K562 (cell line): ENCODE data around the gene CEP295NL. TPM values are rescaled to one million over a fixed set of nuclear protein-coding genes. Genes with fewer than 3 reads are reported as not detected.

Source experiments
- ATAC-seq: fragments of 200-7000 bp; cut with Tn5 transposase; 3 replicates; pipeline ENCODE4 v1.9.1; 2020; ENCODE audit warnings: moderate library complexity
- BruUV-seq: library from RNA; stranded (reverse); fragments of 400-500 nt; replicated peaks from 2 replicates; lab custom pipeline; 2021; lab: Mats Ljungman, UMichigan
- CTCF ChIA-PET: fragments of 300-600 bp; formaldehyde crosslinking; extraction: SDS; loops from one replicate; lab custom pipeline; 2021; ENCODE audit warnings: low intra/inter-chr PET ratio; lab: Yijun Ruan, JAX
- POLR2A ChIA-PET: fragments of 300-600, 350-650 bp; sonication (Branson Sonifier 250); formaldehyde crosslinking; extraction: SDS; loops from one replicate; lab custom pipeline; 2021; ENCODE audit warnings: antibody characterized with exemption, inconsistent platforms; lab: Yijun Ruan, JAX
- DNase-seq, 4 experiments: peaks; one replicate each; pipeline versions ENCODE4 v3.0.0 to v3.0.0-alpha.2; 2011 to 2018; ENCODE audit warnings: low spot score in 3 of 4, mixed read lengths in 3 of 4; ENCODE audit errors: extremely low read depth in 1 of 4
- FAIRE-seq: peaks from 2 replicates; lab custom pipeline; 2011; peaks lifted over from hg19 to GRCh38; lab: Jason Lieb, UNC
- H2AFZ ChIP-seq: 2 replicates; pipeline ENCODE4 v1.6.0; 2011; ENCODE audit warnings: low read depth, low read length, control low read depth, inconsistent platforms
- H3K27ac ChIP-seq: fragments of 200-600 bp; 3 replicates; pipeline ENCODE4 v1.8.0; 2011; ENCODE audit warnings: low read depth, mild to moderate bottlenecking, control low read depth, inconsistent platforms, low read length, moderate library complexity, mixed read lengths; ENCODE audit errors: extremely low read depth
- H3K27me3 ChIP-seq, 2 experiments: fragments of 300-600 bp in 1 of 2; 2 replicates in 1 of 2; 3 replicates in 1 of 2; pipeline versions ENCODE4 v1.6.0 to v1.8.0; 2011; ENCODE audit warnings: inconsistent platforms in 2 of 2, low read length in 2 of 2, mild to moderate bottlenecking in 1 of 2, mixed read lengths in 1 of 2, moderate library complexity in 1 of 2; ENCODE audit not compliant: control insufficient read depth in 2 of 2, insufficient read depth in 2 of 2
- H3K36me3 ChIP-seq: fragments of 300-600 bp; 3 replicates; pipeline ENCODE4 v1.8.0; 2011; ENCODE audit warnings: mild to moderate bottlenecking, low read length, inconsistent platforms; ENCODE audit not compliant: control insufficient read depth, insufficient read depth
- H3K4me1 ChIP-seq, 2 experiments: fragments of 200-600 bp in 1 of 2; replicated peaks in 1 of 2; 2 replicates in 1 of 2; 3 replicates in 1 of 2; pipeline versions ENCODE4 v1.5.1 to v1.8.0; 2011; ENCODE audit warnings: inconsistent platforms in 2 of 2, low read length in 2 of 2, mild to moderate bottlenecking in 1 of 2, mixed read lengths in 1 of 2, moderate library complexity in 1 of 2; ENCODE audit not compliant: control insufficient read depth in 2 of 2, insufficient read depth in 2 of 2
- H3K4me2 ChIP-seq: 2 replicates; pipeline ENCODE4 v1.6.1; 2011; ENCODE audit warnings: low read length, control low read depth, inconsistent platforms, mixed read lengths; ENCODE audit not compliant: insufficient read depth
- H3K4me3 ChIP-seq: fragments of 200-600 bp; sonication (generic), shearing (Covaris generic); 2 replicates; pipeline ENCODE4 v1.5.1; 2016; ENCODE audit warnings: control low read depth, inconsistent platforms
- H3K79me2 ChIP-seq: fragments of 200-600 bp; 3 replicates; pipeline ENCODE4 v1.8.0; 2011; ENCODE audit warnings: low read length, inconsistent platforms; ENCODE audit not compliant: control insufficient read depth, insufficient read depth
- H3K9ac ChIP-seq, 2 experiments: 2 replicates each; pipeline versions ENCODE4 v1.6.0 to v1.6.1; 2011; ENCODE audit warnings: low read depth in 2 of 2, low read length in 2 of 2, control low read depth in 1 of 2, inconsistent platforms in 1 of 2, mild to moderate bottlenecking in 1 of 2, mixed read lengths in 1 of 2; ENCODE audit not compliant: insufficient read depth in 1 of 2
- H3K9me1 ChIP-seq: one replicate; pipeline ENCODE4 v1.6.0; 2011; ENCODE audit warnings: inconsistent platforms, mild to moderate bottlenecking, low read length, moderate library complexity; ENCODE audit not compliant: control insufficient read depth, insufficient read depth
- H3K9me3 ChIP-seq: replicated peaks from 2 replicates; pipeline ENCODE4 v1.5.1; 2011; ENCODE audit warnings: low read depth, low read length, inconsistent platforms; ENCODE audit not compliant: control insufficient read depth, insufficient read depth
- H4K20me1 ChIP-seq: replicated peaks from 2 replicates; pipeline ENCODE4 v1.6.1; 2011; ENCODE audit warnings: low read length, inconsistent platforms, mixed read lengths; ENCODE audit not compliant: control insufficient read depth, insufficient read depth
- CCAR2 ChIP-seq: fragments of 200-400 bp; formaldehyde crosslinking; IDR thresholded peaks from 2 replicates; pipeline ENCODE4 v1.6.1; 2017; ENCODE audit warnings: mild to moderate bottlenecking, low read depth, low read length
- ERF ChIP-seq: fragments of 450-650 bp; formaldehyde crosslinking; IDR thresholded peaks from 2 replicates; pipeline ENCODE4 v1.4.0; 2020; ENCODE audit warnings: mild to moderate bottlenecking, mixed read lengths
- FOXP1 ChIP-seq: sonication (generic); formaldehyde crosslinking; IDR thresholded peaks from 2 replicates; pipeline ENCODE4 v1.8.0; 2022; ENCODE audit warnings: mild to moderate bottlenecking, missing genetic modification reagents
- HIVEP1 ChIP-seq: fragments of 250-450 bp; sonication (Bioruptor Pico); IDR thresholded peaks from 2 replicates; pipeline ENCODE4 v1.4.0; 2020; ENCODE audit warnings: mild to moderate bottlenecking
- NELFE ChIP-seq: IDR thresholded peaks from 2 replicates; pipeline ENCODE4 v1.6.1; 2011; ENCODE audit warnings: mild to moderate bottlenecking; ENCODE audit not compliant: insufficient read depth, insufficient read length
- NR3C1 ChIP-seq: sonication (generic); formaldehyde crosslinking; IDR thresholded peaks from 2 replicates; pipeline ENCODE4 v1.8.1; 2022; ENCODE audit warnings: missing genetic modification reagents
- PCBP1 ChIP-seq: fragments of 200-400 bp; formaldehyde crosslinking; IDR thresholded peaks from 2 replicates; pipeline ENCODE4 v1.6.1; 2018; ENCODE audit warnings: mild to moderate bottlenecking, low read depth, low read length; ENCODE audit not compliant: poor library complexity, severe bottlenecking
- SMARCB1 ChIP-seq: IDR thresholded peaks from 2 replicates; pipeline ENCODE4 v1.6.1; 2011; ENCODE audit warnings: improper control_type of control experiment, low read depth; ENCODE audit not compliant: insufficient read length
- SMC3 ChIP-seq: conservative IDR thresholded peaks from 2 replicates; pipeline ENCODE4 v1.6.1; 2011; ENCODE audit warnings: low read depth, low read length, improper control_type of control experiment; ENCODE audit not compliant: insufficient read depth
- STAT5B ChIP-seq: fragments of 250-450 bp; sonication (Bioruptor Pico); IDR thresholded peaks from 2 replicates; pipeline ENCODE4 v1.8.0; 2021; ENCODE audit warnings: mild to moderate bottlenecking, inconsistent platforms
- TCF7 ChIP-seq: sonication (generic); IDR thresholded peaks from 2 replicates; pipeline ENCODE4 v1.6.1; 2016; ENCODE audit warnings: antibody characterized with exemption, borderline replicate concordance
- WGBS: fragments of 100-300 bp; shearing (Covaris generic); methylation state at CpG from one replicate; pipeline ENCODE4 v1.1.6; 2016; ENCODE audit warnings: low coverage, mixed read lengths; ENCODE audit not compliant: insufficient coverage; ENCODE audit errors: missing lambda C conversion rate; 5-methylcytosine and 5-hydroxymethylcytosine counted together
- in situ Hi-C: fragments of 300-500 bp; cut with MboI; formaldehyde crosslinking; loops from 4 replicates; pipeline ENCODE4 v1.15.0; 2018; ENCODE audit warnings: inconsistent platforms, mixed read lengths
- intact Hi-C: fragments of 100-400 bp; cut with micrococcal nuclease; formaldehyde crosslinking; loops from 2 replicates; pipeline ENCODE4 v1.14.2; 2022
- polyA plus RNA-seq, 8 experiments: library from polyadenylated mRNA; depleted of rRNA in 4 of 8; stranded (reverse) in 5 of 8; unstranded in 3 of 8; fragments of >200 nt; fragmentation: Nextera tagmentation in 2 of 8; fragmentation: Illumina TruSeq in 1 of 8; extraction: Ambion mirVana in 2 of 8; extraction: Trizol in 1 of 8; gene quantifications; 2 replicates each; pipeline versions ENCODE4 v1.2.1 to v1.2.3, GENCODE V29; 2011 to 2014; ENCODE audit warnings: inconsistent platforms in 1 of 8, missing spikeins in 1 of 8
- total RNA-seq, 7 experiments: library from RNA; depleted of rRNA in 6 of 7; stranded (reverse); fragments of >200 nt in 6 of 7; fragmentation: Illumina TruSeq in 2 of 7; extraction: Trizol in 2 of 7; gene quantifications; 2 replicates each; pipeline versions ENCODE4 v1.2.1 to v1.2.3, GENCODE V29; 2011 to 2021; ENCODE audit warnings: low replicate concordance in 1 of 7
- TF ChIP-seq, protein P1 (sequence below): fragments of 250-450 bp; sonication (Bioruptor Pico); IDR thresholded peaks from 2 replicates; pipeline ENCODE4 v1.5.1; 2021; ENCODE audit warnings: mild to moderate bottlenecking

Gene CEP295NL
- total and polyA plus RNA-seq, 9 of the 15 experiments (the other 6 are each of a cell fraction or from before 2014, with no cell fraction given) = not detected

DNA sequence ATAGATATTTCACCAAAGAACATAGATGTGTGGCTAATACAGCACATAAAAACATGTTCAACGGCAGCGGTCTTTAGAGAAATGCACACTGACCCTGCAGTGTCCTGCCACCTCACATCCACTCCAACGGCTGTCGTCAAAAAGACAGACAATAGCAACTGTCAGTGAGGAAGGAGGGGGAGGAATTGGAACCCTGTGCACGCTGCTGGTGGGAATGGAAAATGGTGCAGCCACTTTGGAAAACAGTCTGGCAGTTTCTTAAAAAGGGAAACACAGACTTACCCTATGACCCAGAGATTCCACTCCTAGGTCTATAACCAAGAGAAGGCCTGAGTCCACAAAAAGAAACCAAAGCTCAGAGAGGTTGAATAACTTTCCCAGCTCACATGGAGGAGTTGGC, 7.7 kb downstream of the CEP295NL start:
- in situ Hi-C loops = no loop called here

More for the DNA sequence above, 7.7 kb downstream of the CEP295NL start:
- peaks cover 0 to 4% of the 10 kb centered on the region in 2 experiments; a peak in 1 of 5 replicates for H3K4me1 ChIP-seq
- no peak for DNase-seq
- WGBS = 4% methylated on average over 5 of the region's 5 CpGs
- no peak overlapping the region for H3K4me3 ChIP-seq
- CTCF ChIA-PET = no interaction called here
- no peaks in the 10 kb centered on the region; the same call in 1 of the 2 replicates for H3K9me3 ChIP-seq
- H2AFZ ChIP-seq = no peak overlapping the region
- no peaks in the 10 kb centered on the region for H3K36me3 ChIP-seq
- no peak for ATAC-seq
- H4K20me1 ChIP-seq = peaks cover 14% of the 10 kb centered on the region
- TF ChIP-seq, protein P1, sequence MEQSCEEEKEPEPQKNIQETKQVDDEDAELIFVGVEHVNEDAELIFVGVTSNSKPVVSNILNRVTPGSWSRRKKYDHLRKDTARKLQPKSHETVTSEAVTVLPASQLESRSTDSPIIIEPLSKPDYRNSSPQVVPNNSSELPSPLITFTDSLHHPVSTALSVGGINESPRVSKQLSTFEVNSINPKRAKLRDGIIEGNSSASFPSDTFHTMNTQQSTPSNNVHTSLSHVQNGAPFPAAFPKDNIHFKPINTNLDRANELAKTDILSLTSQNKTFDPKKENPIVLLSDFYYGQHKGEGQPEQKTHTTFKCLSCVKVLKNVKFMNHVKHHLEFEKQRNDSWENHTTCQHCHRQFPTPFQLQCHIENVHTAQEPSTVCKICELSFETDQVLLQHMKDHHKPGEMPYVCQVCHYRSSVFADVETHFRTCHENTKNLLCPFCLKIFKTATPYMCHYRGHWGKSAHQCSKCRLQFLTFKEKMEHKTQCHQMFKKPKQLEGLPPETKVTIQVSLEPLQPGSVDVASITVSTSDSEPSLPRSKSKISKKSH (CRISPR knock-in tag) = no peak
- TF ChIP-seq SMARCB1 (no peak), TCF7 (no peak), NR3C1 (CRISPR knock-in tag) (no peak), ERF (CRISPR knock-in tag) (no peak), SMC3 (no peak), NELFE (no peak), STAT5B (CRISPR knock-in tag) (no peak), HIVEP1 (CRISPR knock-in tag) (no peak), CCAR2 (no peak), FOXP1 (CRISPR knock-in tag) (no peak), PCBP1 (no peak)
- peaks cover 51 to 87% of the 10 kb centered on the region in 2 experiments for H3K27me3 ChIP-seq
- intact Hi-C loops = no loop called here
- POLR2A ChIA-PET = interaction anchor here (0.7 to 1.7 kb wide), 3 partner anchors 8 to 10 kb away, joined by 3 to 5 read pairs (median 4); no protein-coding TSS in a partner anchor
- no TSS peak for BruUV-seq
- no peak overlapping the region for H3K9ac ChIP-seq
- H3K9me1 ChIP-seq = peaks cover 2% of the 10 kb centered on the region
- H3K4me2 ChIP-seq = no peak overlapping the region
- no peak for FAIRE-seq
- H3K27ac ChIP-seq = no peak overlapping the region
- no peaks in the 10 kb centered on the region for H3K79me2 ChIP-seq
